Measurements from ENCODE around the gene RIPOR2.
"Not testable (repeated sequence)": the region's sequence is repeated elsewhere in the genome, so short reads cannot be mapped to it uniquely, and the experiment has no call there.

RIPOR2 gene

DNA sequence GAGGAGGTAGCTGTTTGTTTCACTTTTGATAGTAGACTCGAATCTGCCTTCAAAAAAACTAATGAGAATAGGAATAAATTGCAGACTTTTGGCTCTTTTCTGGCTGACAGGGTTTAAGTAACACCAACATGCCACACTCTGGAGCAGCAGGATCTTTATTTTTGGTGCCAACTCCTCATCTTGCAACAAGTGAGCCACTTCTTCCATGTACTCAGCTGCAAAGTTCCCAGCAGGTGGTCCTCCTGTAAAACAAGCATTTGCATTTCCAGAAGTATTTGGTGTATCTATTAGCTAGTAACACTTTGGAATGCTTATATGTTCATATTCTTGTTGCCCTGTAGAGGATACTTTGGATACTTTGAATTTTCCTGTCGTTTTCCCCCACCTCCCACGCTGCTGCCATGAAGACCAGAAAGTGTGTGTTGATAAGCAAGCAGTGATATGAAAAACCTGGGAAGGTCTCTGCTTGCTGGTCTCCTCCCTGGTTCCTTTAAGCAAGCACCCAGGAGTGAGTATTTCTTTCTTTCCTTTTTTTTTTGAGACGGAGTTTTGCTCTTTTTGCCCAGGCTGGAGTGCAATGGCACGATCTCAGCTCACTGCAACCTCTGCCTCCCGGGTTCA, 138.1 kb downstream of the RIPOR2 start:
- no peak for DNase-seq

GRCh38 chr6:24796616-24797290, 139.0 kb downstream of the RIPOR2 start:
- no peak for DNase-seq

DNA sequence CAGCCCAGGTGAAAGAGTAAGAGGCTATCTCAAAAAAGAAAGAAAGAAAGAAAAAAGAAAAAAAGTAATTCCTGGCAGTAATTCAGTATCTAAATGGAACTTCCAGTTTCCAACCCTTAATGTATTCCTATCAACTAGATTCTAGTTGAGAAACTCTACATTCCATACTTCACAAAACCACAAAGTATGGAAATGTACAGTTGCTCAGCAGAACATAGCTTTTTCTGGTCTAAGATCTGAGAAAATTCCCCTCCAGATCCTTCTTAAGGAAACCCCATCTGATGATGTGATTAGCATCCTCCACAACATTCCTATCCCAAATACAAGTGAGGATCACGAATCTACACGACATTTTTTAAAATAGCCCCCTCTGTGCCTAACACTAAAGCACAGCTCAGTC, 140.7 kb downstream of the RIPOR2 start:
- no peak for DNase-seq

DNA sequence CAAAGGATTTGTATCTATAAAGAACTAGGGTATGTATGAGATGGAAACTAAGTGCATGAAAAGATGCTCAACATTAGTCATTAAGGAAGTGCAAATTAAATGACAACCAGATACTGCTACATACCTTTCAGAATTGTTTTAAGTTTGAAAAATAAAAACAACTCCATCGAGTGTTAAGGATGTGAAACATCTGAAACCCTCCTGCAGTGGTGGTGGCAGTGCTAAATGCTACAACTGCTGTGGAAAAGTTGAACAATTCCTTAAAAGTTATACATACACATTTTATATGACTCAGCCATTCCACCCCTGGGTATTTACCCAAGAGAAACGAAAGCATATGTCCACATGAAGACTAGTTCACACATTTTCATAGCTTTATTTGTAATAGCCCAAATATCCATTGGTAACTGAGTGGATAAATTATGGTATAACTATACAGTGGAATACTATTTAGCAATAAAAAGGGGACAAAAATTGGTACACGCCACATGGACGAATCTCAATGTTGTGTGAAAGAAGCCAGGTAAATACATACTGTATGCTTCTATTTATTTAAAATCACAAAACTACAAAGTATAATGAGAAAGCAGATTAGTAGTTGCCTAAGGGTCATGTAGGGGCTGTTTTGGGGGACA, 147.6 kb downstream of the RIPOR2 start:
- no peak for DNase-seq

GRCh38 chr6:24780206-24780605, 155.6 kb downstream of the RIPOR2 start:
- DNase-seq = no peak

- no peak for DNase-seq
Observed at GRCh38 chr6:24779416-24780016, 156.2 kb downstream of the RIPOR2 start.

DNA sequence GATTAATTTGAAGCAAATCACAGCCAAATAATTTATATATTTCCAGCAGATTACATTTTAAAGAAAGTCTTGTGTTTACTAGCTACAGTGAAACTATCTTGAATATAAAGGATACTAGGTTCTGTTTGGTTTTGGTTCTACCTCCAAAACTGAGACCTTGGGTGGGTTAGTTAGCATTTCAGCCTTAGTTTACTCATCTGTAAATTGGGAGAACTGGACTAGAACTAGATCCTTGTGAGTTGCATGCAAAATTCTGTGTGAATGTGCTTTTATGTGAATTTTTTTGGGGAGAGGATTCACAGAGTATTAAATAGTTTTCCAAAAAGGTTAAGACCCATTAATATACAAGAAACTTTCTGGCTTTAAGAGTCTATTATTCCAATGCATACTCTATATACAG, 156.9 kb downstream of the RIPOR2 start:
- DNase-seq = no peak

DNA sequence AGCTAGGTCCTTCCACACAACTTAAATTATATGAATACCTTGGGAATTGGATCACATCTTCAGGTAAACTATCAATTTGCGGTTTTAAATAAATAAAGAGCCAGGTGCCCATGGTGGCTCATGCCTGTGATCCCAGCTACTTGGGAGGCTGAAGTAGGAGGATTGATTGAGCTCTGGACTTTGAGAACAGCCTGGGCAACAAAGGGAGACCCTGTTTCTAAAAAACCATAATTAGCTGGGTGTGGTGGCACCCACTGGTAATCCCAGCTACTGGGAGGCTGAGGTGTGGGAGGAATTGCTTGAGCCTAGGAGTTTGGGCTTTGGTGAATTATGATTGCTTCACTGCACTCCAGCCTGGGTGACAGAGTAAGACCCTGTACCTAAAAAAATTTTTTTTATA, 157.6 kb downstream of the RIPOR2 start:
- no peak for DNase-seq

DNA sequence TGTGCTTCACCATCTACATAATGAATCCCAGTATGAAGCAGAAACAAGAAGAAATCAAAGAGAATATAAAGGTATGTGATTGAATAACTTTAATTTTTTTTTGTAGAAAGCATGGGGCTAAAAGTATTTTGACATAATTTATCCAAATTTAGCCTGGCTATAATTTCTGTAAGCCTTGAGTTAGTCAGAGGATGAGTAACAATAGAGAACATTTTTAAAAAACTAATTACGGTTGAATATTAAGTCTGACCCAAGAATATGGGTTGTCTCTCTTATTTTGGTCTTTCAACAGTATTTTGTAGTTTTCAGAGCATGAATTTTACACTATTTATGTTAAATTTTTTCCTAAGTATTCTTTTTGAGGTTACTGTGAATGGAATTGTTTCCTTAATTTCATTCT, 158.5 kb downstream of the RIPOR2 start:
- no peak for DNase-seq

DNA sequence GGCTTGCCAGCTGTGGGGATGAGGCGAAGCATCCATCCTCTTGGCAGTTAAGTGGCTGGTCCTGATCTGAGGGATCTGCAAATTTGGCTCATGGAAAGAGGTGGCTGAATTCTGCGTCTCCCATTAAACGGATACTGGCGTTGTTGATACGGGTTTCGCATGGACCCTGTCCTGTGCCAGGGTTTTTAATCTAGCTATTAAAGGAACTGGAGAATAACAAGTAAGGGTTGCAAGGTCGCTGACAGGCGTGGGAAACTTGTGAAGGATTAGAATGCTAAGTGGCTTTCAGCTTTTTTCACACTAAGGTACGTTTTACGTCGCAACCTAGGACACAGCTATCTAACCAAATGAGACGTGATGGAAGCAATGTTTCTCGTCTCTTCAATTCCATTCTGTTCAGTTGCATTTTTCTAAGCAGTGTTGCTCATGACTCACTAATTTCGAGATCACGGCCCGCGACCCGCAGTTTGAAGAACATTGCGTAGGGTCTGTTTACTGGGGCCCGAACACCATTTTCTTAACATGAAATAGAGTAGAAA, 160.2 kb downstream of the RIPOR2 start:
- peak; percentile 38 for DNase-seq

DNA sequence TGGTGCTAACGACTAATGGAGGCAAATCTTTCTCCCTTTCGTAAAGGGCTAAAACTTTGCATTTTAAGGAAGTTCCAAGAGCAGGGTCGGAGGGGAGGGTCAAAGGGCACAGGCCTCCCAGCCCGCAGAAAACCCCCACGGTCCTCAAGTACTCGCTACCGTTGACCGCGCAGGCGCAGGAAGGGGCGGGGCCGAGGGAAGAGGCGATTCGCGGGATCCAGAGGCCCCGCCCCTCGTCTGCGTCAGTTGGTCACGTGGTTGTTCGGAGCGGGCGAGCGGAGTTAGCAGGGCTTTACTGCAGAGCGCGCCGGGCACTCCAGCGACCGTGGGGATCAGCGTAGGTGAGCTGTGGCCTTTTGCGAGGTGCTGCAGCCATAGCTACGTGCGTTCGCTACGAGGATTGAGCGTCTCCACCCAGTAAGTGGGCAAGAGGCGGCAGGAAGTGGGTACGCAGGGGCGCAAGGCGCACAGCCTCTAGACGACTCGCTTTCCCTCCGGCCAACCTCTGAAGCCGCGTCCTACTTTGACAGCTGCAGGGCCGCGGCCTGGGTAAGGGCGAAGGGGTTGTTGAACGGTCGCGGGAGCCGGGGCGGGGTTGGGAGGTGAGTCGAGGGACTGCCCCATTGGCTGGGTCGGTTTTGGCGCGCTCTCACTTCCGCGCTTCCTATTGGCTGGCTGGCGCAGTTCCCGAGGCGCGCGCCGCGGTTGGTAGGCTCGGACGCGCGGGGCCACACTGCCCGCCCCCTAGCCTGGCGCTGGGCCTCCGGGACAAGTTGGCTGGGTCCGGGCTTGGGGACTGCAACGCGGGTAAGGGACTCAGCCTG, 160.9 kb downstream of the RIPOR2 start, which contains the start of gene GMNN:
Gene GMNN (plus strand): TSS at position 242 of the 824 bp plus-strand sequence. CDS start 2,310 bp downstream, outside the sequence.
- DNase-seq = peak; percentile 87

GRCh38 chr6:24768361-24768760, 167.4 kb downstream of the RIPOR2 start:
- no peak for DNase-seq

DNA sequence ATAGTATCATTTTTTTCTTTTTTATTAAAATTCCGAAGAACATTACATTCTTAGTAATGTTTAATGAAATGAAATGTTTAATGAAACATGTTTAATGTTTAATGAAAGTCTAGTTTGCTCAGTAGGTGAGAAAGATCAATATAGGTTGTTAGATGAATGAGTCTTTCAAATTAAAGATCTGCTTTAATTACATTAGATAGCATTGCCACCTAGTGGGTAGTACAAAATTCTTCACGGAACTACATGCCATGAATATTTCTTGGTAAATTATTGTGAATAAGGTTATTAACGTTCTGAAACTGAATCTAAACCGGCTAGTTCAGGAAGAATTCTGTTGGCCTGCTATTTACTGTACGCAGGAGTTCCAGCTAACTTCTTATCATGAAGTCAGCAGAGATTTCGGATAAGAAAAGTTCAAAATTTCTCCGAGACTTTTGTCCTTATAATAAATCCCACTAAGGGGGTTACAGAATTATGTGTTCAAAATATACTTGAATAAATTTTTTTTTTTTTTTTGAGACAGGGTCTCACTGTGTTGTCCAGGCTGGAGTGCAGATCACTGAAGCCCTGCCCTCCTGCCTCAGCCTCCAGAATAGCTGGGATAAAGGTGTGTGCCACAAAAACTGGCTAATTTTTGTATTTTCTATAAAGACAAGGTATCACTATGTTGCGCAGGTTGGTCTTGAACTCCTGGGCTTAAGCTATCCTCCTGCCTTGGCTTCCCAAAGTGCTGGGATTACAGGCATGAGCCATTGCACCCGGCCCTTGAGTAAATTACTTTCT, 168.9 kb downstream of the RIPOR2 start:
- DNase-seq = no peak

GRCh38 chr6:24765968-24766367, 169.8 kb downstream of the RIPOR2 start:
- not testable (repeated sequence) for DNase-seq

- DNase-seq = not testable (repeated sequence)
Observed at GRCh38 chr6:24764833-24765828, 170.6 kb downstream of the RIPOR2 start.

GRCh38 chr6:24763578-24763977, 172.2 kb downstream of the RIPOR2 start:
- no peak for DNase-seq

DNA sequence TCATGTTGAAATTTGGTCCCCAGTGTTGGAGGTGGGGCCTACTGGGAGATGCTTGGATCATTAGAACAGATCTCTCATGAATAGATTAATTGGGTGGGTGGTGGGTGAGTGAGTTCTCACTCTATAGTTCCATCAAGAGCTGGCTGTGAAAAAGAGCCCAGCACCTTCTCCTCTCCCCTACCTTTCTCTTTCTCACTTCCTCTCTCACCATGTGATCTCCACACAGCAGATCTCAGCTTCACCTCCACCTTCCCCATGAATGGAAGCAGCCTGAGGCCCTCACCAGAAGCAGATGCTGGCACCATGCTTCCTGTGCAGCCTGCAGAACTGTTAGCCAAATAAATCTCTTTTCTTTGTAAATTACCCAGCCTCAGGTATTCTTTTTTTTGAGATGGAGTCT, 173.9 kb downstream of the RIPOR2 start:
- DNase-seq = no peak

DNA sequence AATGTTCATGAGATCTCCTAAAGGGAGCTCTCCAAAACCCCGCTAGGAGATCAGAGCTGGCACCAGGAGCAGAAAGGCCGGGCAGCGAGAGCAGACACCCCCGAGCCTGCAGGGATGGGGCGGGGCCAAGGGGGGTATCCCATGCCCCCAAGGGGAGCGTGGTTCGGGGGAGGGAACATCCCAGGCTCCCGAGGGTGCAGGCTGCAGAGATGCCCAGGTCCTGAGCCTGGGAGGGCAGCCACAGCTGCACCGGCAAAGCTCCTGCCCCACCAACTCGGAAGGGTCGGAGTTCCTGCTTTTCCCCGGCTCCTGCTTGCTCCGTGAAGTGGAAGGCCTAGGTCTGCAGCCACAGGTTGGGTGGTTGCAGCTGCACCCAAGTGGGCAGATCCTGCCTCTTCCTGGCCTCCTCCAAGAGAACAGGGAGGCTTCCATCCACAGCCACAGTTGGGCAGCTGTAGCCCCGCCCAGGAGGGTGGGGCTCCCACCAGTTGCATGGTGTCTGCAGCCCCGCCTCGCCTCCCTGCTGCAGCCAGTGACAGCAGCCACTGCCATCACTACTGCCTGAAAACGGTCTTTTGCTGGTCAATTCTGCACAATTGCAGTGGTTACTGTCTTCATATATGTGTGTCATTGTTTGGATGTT, 174.4 kb downstream of the RIPOR2 start:
- no peak for DNase-seq

DNA sequence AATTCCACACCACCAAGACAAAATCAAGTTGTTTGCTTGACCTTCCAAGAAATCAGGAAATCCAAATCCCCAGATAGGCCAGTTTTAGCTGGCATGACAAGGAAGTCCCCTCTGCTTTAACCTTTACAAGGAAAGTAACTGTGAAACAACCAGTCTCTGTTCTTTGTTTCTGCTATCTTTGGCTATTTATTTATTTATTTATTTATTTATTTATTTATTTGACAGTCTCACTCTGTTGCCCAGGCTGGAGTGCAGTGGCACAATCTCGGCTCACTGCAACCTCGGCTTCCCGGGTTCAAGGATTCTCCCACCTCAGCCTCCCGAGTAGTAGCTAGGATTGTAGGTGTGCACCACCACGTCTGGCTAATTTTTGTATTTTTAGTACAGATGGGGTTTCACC, 175.6 kb downstream of the RIPOR2 start:
- DNase-seq = no peak

DNA sequence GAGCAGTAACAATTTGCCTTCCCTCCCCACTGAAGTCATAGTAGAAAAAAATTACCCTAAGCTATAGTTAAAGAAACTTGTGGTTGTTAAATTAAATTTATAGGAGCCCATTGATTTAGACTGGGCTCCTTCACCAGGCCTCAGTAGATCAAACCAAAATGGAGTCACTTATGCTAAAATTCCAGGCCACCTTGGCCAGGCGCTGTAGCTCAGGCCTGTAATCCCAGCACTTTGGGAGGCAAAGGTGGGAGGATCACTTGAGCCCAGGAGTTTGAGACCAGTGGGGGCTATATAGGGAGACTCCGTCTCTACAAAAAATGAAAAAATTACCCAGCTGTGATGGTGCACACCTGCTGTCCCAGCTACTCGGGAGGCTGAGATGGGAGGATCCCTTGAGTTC, 176.0 kb downstream of the RIPOR2 start:
- no peak for DNase-seq
